HepG2 (cell line): ENCODE data around the gene RING1. TPM values are rescaled to one million over a fixed set of nuclear protein-coding genes. Genes with fewer than 3 reads are reported as not detected.
A peak's percentile ranks its signal among the peaks of the same experiment; 100 is the strongest.

Source experiments
- HNF4G ChIP-seq, 2 experiments: sonication (generic) in 1 of 2; formaldehyde crosslinking in 1 of 2; IDR thresholded peaks; 2 replicates each; pipeline versions ENCODE4 v1.4.0 to v1.6.1; 2011 to 2020; ENCODE audit warnings: borderline replicate concordance in 2 of 2, low read depth in 2 of 2, mild to moderate bottlenecking in 2 of 2, low read length in 1 of 2, missing genetic modification reagents in 1 of 2, moderate library complexity in 1 of 2
- RAD21 ChIP-seq: fragments of 450-650 bp; formaldehyde crosslinking; IDR thresholded peaks from 2 replicates; pipeline ENCODE4 v1.5.0; 2020; ENCODE audit warnings: mild to moderate bottlenecking
- RBM39 ChIP-seq: fragments of 200-400 bp; formaldehyde crosslinking; IDR thresholded peaks from one replicate; pipeline ENCODE4 v1.6.1; 2018; ENCODE audit warnings: antibody characterized with exemption, mild to moderate bottlenecking, low read depth, low read length; ENCODE audit not compliant: poor library complexity, severe bottlenecking
- REST ChIP-seq, 2 experiments: IDR thresholded peaks; 2 replicates each; pipeline ENCODE4 v1.6.1; 2011 to 2012; ENCODE audit warnings: low read length in 2 of 2, borderline replicate concordance in 1 of 2, low read depth in 1 of 2, mild to moderate bottlenecking in 1 of 2, moderate library complexity in 1 of 2
- SP4 ChIP-seq: sonication (generic); formaldehyde crosslinking; IDR thresholded peaks from 2 replicates; pipeline ENCODE4 v1.8.1; 2023; ENCODE audit warnings: mild to moderate bottlenecking, missing genetic modification reagents
- SPEN ChIP-seq: sonication (generic); formaldehyde crosslinking; IDR thresholded peaks from 2 replicates; pipeline ENCODE4 v1.5.1; 2020; ENCODE audit warnings: low read depth, mild to moderate bottlenecking, missing genetic modification reagents
- TEAD3 ChIP-seq: optimal IDR thresholded peaks from 2 replicates; pipeline ENCODE3; 2016; ENCODE audit warnings: borderline replicate concordance
- ZBED4 ChIP-seq: sonication (generic); formaldehyde crosslinking; IDR thresholded peaks from 2 replicates; pipeline ENCODE4 v1.4.0; 2020; ENCODE audit warnings: missing genetic modification reagents, borderline replicate concordance
- ZBTB10 ChIP-seq: sonication (generic); formaldehyde crosslinking; IDR thresholded peaks from 2 replicates; pipeline ENCODE4 v1.4.0; 2020; ENCODE audit warnings: missing genetic modification reagents, borderline replicate concordance
- ZFX ChIP-seq: sonication (generic); formaldehyde crosslinking; IDR thresholded peaks from 2 replicates; pipeline ENCODE4 v1.4.0; 2020; ENCODE audit warnings: mild to moderate bottlenecking, low read depth, missing genetic modification reagents, moderate library complexity
- ZNF18 ChIP-seq: sonication (generic); formaldehyde crosslinking; IDR thresholded peaks from 2 replicates; pipeline ENCODE4 v1.8.0; 2022; ENCODE audit warnings: mild to moderate bottlenecking, missing genetic modification reagents; ENCODE audit not compliant: insufficient replicate concordance
- ZNF33B ChIP-seq: sonication (generic); formaldehyde crosslinking; IDR thresholded peaks from 2 replicates; pipeline ENCODE4 v1.5.1; 2020; ENCODE audit warnings: mild to moderate bottlenecking, missing genetic modification reagents
- ZNF598 ChIP-seq: sonication (generic); formaldehyde crosslinking; IDR thresholded peaks from 2 replicates; pipeline ENCODE4 v1.5.1; 2020; ENCODE audit warnings: mild to moderate bottlenecking, missing genetic modification reagents, borderline replicate concordance
- ZNF883 ChIP-seq: sonication (generic); formaldehyde crosslinking; IDR thresholded peaks from 2 replicates; pipeline ENCODE4 v1.5.1; 2020; ENCODE audit warnings: mild to moderate bottlenecking, missing genetic modification reagents; ENCODE audit errors: not compliant biosample characterization
- polyA plus RNA-seq, 8 experiments: library from polyadenylated mRNA; depleted of rRNA in 3 of 8; stranded (reverse) in 7 of 8; unstranded in 1 of 8; fragments of >200 nt; fragmentation: Illumina TruSeq in 4 of 8; extraction: Trizol in 4 of 8; gene quantifications; 2 replicates each; pipeline versions ENCODE4 v1.2.1 to v1.2.3, GENCODE V29; 2011 to 2016; ENCODE audit warnings: low read depth in 4 of 8, missing spikeins in 1 of 8, mixed read lengths in 1 of 8; ENCODE audit not compliant: insufficient read depth in 1 of 8
- total RNA-seq, 5 experiments: library from RNA; depleted of rRNA; stranded (reverse); fragments of >200 nt; fragmentation: Illumina TruSeq; extraction: Trizol; gene quantifications; 2 replicates each; pipeline ENCODE4 v1.2.3, GENCODE V29; 2016; ENCODE audit warnings: low read depth in 1 of 5

The RING1 gene
- total and polyA plus RNA-seq, 2 of the 13 experiments (the other 11 are each of a cell fraction or from before 2014, with no cell fraction given): 23.9 to 33.6 TPM

- TF ChIP-seq RBM39: no peak
- 0 out of 2 replicates have a peak, but pooled peaks have one; percentile 30 for TF ChIP-seq SPEN
- peak; percentile 27; the same call in 1 of the 2 replicates for TF ChIP-seq ZFX (CRISPR knock-in tag)
- peak; percentile 91 for TF ChIP-seq RAD21 (CRISPR knock-in tag)
- TF ChIP-seq ZNF883 (CRISPR knock-in tag): peak; percentile 34
- TF ChIP-seq TEAD3 (CRISPR knock-in tag): peak; percentile 74
- TF ChIP-seq ZNF598: peak; percentile 72; the same call in 1 of the 2 replicates
- no peak for TF ChIP-seq HNF4G (IDR thresholded peaks at IDR 0.05; ENCODE audit: borderline replicate concordance, low read depth, low read length)
- no peak for TF ChIP-seq HNF4G (CRISPR knock-in tag; IDR thresholded peaks at IDR 0.05; ENCODE audit: borderline replicate concordance, low read depth)
- TF ChIP-seq ZNF18: peak; percentile 31
- peak; percentile 85 for TF ChIP-seq ZBTB10
- TF ChIP-seq ZBED4 (CRISPR knock-in tag): peak; percentile 85; the same call in 1 of the 2 replicates
- TF ChIP-seq SP4 (CRISPR knock-in tag): 0 out of 2 replicates have a peak, but pooled peaks have one; percentile 27
- 0 out of 2 replicates have a peak, but pooled peaks have one; percentile 60 for TF ChIP-seq ZNF33B
- TF ChIP-seq REST (IDR thresholded peaks at IDR 0.05; ENCODE audit: borderline replicate concordance in 1 of 2, low read depth in 1 of 2, low read length in 2 of 2): no peak
Measured at GRCh38 chr6:33172688-33173534, 35.4 kb upstream of the RING1 start (continued).
